A549 (cell line): Measurements from ENCODE around the gene TTLL1. TPM values are rescaled to one million over a fixed set of nuclear protein-coding genes. Genes with fewer than 3 reads are reported as not detected.

Experiments used
- ATAC-seq, 2 experiments: fragments of 200-7000 bp in 1 of 2; fragments of >200 bp in 1 of 2; cut with Nextera tagmentation in 1 of 2; cut with Tn5 transposase in 1 of 2; 3 replicates each; pipeline versions ENCODE4 v1.8.0 to v1.9.1; 2018 to 2020; ENCODE audit warnings: mild to moderate bottlenecking in 1 of 2, moderate library complexity in 1 of 2
- CTCF ChIA-PET: fragments of 300-600 bp; sonication (Branson Sonifier 250); formaldehyde crosslinking; extraction: SDS; loops from one replicate; lab custom pipeline; 2021; ENCODE audit warnings: antibody characterized with exemption, inconsistent platforms; lab: Yijun Ruan, JAX
- POLR2A ChIA-PET: fragments of 350-600 bp; formaldehyde crosslinking; extraction: SDS; loops from one replicate; lab custom pipeline; 2021; ENCODE audit warnings: antibody characterized with exemption, inconsistent platforms; lab: Yijun Ruan, JAX
- DNase-seq, 2 experiments: peaks; one replicate each; pipeline versions ENCODE4 v3.0.0 to v3.0.0-alpha.2; 2011 to 2016; ENCODE audit warnings: low read depth in 1 of 2, low spot score in 1 of 2
- FAIRE-seq: peaks from 2 replicates; lab custom pipeline; 2011; peaks lifted over from hg19 to GRCh38; lab: Jason Lieb, UNC
- H3K27ac ChIP-seq, 2 experiments: fragments of >200 bp; sonication (Bioruptor Twin); formaldehyde crosslinking; 3 replicates each; pipeline ENCODE4 v1.5.1; 2016 to 2017
- H3K4me1 ChIP-seq: fragments of >200 bp; sonication (Bioruptor Twin); formaldehyde crosslinking; 3 replicates; pipeline ENCODE4 v1.6.1; 2016
- H3K4me2 ChIP-seq: fragments of >200 bp; sonication (Bioruptor Twin); formaldehyde crosslinking; 3 replicates; pipeline ENCODE4 v1.6.1; 2016
- H3K4me3 ChIP-seq: fragments of >200 bp; sonication (Bioruptor Twin); formaldehyde crosslinking; 3 replicates; pipeline ENCODE4 v1.5.1; 2016
- H3K9me3 ChIP-seq: fragments of >200 bp; sonication (Bioruptor Twin); formaldehyde crosslinking; 3 replicates; pipeline ENCODE4 v1.6.1; 2016
- CBX2 ChIP-seq: fragments of 200-600 bp; sonication (generic); IDR thresholded peaks from 2 replicates; pipeline ENCODE4 v1.6.1; 2016; ENCODE audit warnings: low read depth, mild to moderate bottlenecking, borderline replicate concordance
- CHD2 ChIP-seq: fragments of 150-350 bp; IDR thresholded peaks from 2 replicates; pipeline ENCODE4 v1.6.1; 2014; ENCODE audit warnings: low read length; ENCODE audit not compliant: partially characterized antibody
- CHD4 ChIP-seq: fragments of 200-600 bp; sonication (generic); IDR thresholded peaks from 2 replicates; pipeline ENCODE4 v1.6.1; 2016; ENCODE audit warnings: antibody characterized with exemption, mild to moderate bottlenecking, borderline replicate concordance
- EHF ChIP-seq: fragments of 250-450 bp; sonication (Bioruptor Pico); IDR thresholded peaks from 2 replicates; pipeline ENCODE4 v1.5.0; 2020; ENCODE audit warnings: mild to moderate bottlenecking
- EP300 ChIP-seq, 2 experiments: fragments of >200 bp; sonication (Bioruptor Twin); formaldehyde crosslinking; IDR thresholded peaks; 2 replicates in 1 of 2; 3 replicates in 1 of 2; pipeline ENCODE4 v1.6.1; 2016 to 2017
- FOSB ChIP-seq: fragments of 250-450 bp; sonication (Bioruptor Pico); IDR thresholded peaks from 2 replicates; pipeline ENCODE4 v1.5.0; 2020; ENCODE audit warnings: mild to moderate bottlenecking, moderate library complexity
- GATA3 ChIP-seq: IDR thresholded peaks from 2 replicates; pipeline ENCODE4 v1.6.1; 2012; ENCODE audit warnings: borderline replicate concordance
- HEYL ChIP-seq: fragments of 250-450 bp; sonication (Bioruptor Pico); IDR thresholded peaks from 2 replicates; pipeline ENCODE4 v1.8.0; 2021; ENCODE audit warnings: mild to moderate bottlenecking, moderate library complexity
- JUN ChIP-seq, 2 experiments: fragments of >200 bp; sonication (Bioruptor Twin); formaldehyde crosslinking; IDR thresholded peaks; 2 replicates in 1 of 2; 3 replicates in 1 of 2; pipeline ENCODE4 v1.6.1; 2016 to 2017
- JUNB ChIP-seq: fragments of >200 bp; sonication (Bioruptor Twin); formaldehyde crosslinking; IDR thresholded peaks from 2 replicates; pipeline ENCODE4 v1.6.1; 2016
- KDM1A ChIP-seq: fragments of 200-600 bp; sonication (generic); IDR thresholded peaks from 2 replicates; pipeline ENCODE4 v1.6.1; 2016; ENCODE audit warnings: low read depth, mild to moderate bottlenecking
- MAZ ChIP-seq: fragments of 150-350 bp; IDR thresholded peaks from 2 replicates; pipeline ENCODE4 v1.6.1; 2014; ENCODE audit warnings: antibody characterized with exemption, low read depth, low read length, borderline replicate concordance
- PHF8 ChIP-seq: fragments of 200-600 bp; sonication (generic); IDR thresholded peaks from 2 replicates; pipeline ENCODE4 v1.6.1; 2016; ENCODE audit warnings: low read depth, mild to moderate bottlenecking, antibody characterized with exemption, moderate library complexity, borderline replicate concordance
- POLR2AphosphoS2 ChIP-seq: conservative IDR thresholded peaks from 2 replicates; pipeline ENCODE4 v1.6.1; 2012; ENCODE audit warnings: low read length, improper control_type of control experiment, inconsistent platforms
- RAD21 ChIP-seq, 2 experiments: fragments of >200 bp in 1 of 2; sonication (Bioruptor Twin) in 1 of 2; formaldehyde crosslinking in 1 of 2; IDR thresholded peaks in 1 of 2; conservative IDR thresholded peaks in 1 of 2; 2 replicates in 1 of 2; 3 replicates in 1 of 2; pipeline ENCODE4 v1.6.1; 2012 to 2018; ENCODE audit warnings: inconsistent platforms in 1 of 2
- RCOR1 ChIP-seq: fragments of 150-350 bp; IDR thresholded peaks from 2 replicates; pipeline ENCODE4 v1.6.1; 2014; ENCODE audit warnings: antibody characterized with exemption, low read length, low read depth
- ZC3H11A ChIP-seq: fragments of 450-650 bp; IDR thresholded peaks from 2 replicates; pipeline ENCODE4 v1.6.1; 2014; ENCODE audit warnings: antibody characterized with exemption, mild to moderate bottlenecking
- WGBS: methylation state at CpG from one replicate; pipeline ENCODE4 v1.1.6; 2017; ENCODE audit errors: missing lambda C conversion rate; 5-methylcytosine and 5-hydroxymethylcytosine counted together
- polyA plus RNA-seq, 4 experiments: library from polyadenylated mRNA; depleted of rRNA in 3 of 4; stranded (reverse); fragments of >200 nt; fragmentation: RNase III in 1 of 4; extraction: RNeasy Plus Mini Kit Qiagen cat#74134 plus additional on column Dnase treatment in 1 of 4; gene quantifications; 2 replicates in 3 of 4; 3 replicates in 1 of 4; pipeline ENCODE4 v1.2.3, GENCODE V29; 2011 to 2017
- TF ChIP-seq, protein P1 (sequence below): fragments of 250-450 bp; sonication (Bioruptor Pico); IDR thresholded peaks from 2 replicates; pipeline ENCODE4 v1.5.0; 2020; ENCODE audit warnings: low read depth, mild to moderate bottlenecking, moderate library complexity
- TF ChIP-seq, protein P2 (sequence below): IDR thresholded peaks from 2 replicates; pipeline ENCODE4 v1.6.1; 2012

The TTLL1 gene
- polyA plus RNA-seq, 2 of the 4 experiments (the other 2 are of a cell fraction) = 2.3 to 5.0 TPM

DNA sequence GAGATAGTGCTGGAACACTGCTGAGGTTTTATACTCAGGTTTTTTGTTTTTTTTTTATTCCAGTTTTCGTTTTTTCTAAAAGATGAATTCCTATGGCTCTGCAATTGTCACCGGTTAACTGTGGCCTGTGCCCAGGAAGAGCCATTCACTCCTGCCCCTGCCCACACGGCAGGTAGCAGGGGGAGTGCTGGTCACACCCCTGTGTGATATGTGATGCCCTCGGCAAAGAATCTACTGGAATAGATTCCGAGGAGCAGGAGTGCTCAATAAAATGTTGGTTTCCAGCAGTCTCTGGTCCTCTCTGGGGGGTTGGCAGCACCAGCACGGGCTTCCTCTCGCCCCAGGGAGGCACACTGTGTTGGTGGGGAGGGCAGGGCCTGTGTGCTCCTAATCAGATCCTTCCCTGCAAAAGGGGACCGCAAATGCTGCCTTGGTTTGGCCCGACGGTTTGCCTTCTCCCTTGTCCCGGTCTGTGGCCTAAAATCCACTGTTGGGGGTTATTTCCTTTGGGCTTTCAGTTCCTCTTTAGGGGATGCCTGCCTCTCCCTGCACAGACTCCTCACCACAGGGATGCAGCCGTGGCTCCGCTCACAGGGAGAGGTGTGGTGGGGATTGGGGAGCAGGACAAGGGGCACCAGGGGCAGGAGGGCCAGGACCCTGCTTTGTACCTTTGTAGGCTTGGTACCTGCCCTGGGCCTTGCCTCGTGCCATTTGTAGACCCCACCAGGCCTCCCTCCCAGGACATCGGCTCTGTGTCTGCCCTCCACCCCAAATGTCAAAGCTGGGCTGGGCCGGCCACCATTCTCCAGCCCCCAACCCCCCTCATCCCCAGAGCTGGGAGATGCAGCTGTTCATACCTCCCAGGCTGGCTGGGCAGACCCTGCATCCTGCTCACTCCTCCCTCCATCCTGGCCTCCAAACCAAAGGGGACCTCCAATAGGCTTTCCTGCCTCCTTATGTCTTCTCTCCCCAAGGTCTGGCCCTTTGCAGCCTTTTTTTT is 40.5 kb upstream of the TTLL1 start:
- WGBS = 70% methylated on average over 14 of the region's 16 CpGs
- H3K9me3 ChIP-seq = no peaks in the 10 kb centered on the region
- TF ChIP-seq POLR2AphosphoS2 (no peak), PHF8 (no peak), EHF (no peak), RCOR1 (no peak)
- TF ChIP-seq, protein P1, sequence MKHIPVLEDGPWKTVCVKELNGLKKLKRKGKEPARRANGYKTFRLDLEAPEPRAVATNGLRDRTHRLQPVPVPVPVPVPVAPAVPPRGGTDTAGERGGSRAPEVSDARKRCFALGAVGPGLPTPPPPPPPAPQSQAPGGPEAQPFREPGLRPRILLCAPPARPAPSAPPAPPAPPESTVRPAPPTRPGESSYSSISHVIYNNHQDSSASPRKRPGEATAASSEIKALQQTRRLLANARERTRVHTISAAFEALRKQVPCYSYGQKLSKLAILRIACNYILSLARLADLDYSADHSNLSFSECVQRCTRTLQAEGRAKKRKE (CRISPR knock-in tag) = no peak
- TF ChIP-seq, all 56 proteins: peak for 0
- CTCF ChIA-PET = interaction anchor here (0.6 to 1.6 kb wide), 2 partner anchors 16 to 509 kb away, joined by 3 read pairs; no protein-coding TSS in a partner anchor
- no peak for DNase-seq
- Histone ChIP-seq H3K4me3 (no peak overlapping the region), H3K4me2 (no peak overlapping the region), H3K27ac (no peak overlapping the region), H3K4me1 (peaks cover 22% of the 10 kb centered on the region)
- POLR2A ChIA-PET = interaction anchor here (0.7 kb wide), 1 partner anchor 697 kb away, joined by 3 read pairs; no protein-coding TSS in a partner anchor
- FAIRE-seq = no peak
- ATAC-seq = no peak

DNA sequence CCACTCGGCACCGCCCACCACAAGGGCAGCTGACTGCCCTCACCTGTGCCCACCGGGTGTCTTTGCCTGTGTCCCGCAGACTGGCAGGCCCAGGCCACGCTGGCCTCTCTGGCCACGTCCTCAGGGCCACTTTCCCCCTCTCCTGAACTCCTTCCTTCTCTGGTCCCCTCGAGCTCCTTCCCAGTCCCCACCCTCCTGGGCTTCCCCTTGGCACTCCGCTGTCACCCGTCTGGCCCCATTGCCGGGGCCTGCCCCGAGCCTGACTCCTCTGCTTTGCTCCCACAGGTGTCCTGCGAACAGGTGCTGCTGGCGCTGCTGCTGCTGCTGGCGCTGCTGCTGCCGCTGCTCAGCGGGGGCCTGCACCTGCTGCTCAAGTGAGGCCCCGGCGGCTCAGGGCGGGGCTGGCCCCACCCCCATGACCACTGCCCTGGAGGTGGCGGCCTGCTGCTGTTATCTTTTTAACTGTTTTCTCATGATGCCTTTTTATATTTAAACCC is 39.8 kb upstream of the TTLL1 start:
- no peak overlapping the region for H3K4me2 ChIP-seq
- peaks cover 22% of the 10 kb centered on the region for H3K4me1 ChIP-seq
- ChIA-PET CTCF (interaction anchor here (1.6 kb wide), 1 partner anchor 508 kb away, joined by 3 read pairs; no protein-coding TSS in a partner anchor), POLR2A (no interaction called here)
- no peak overlapping the region for H3K4me3 ChIP-seq
- H3K9me3 ChIP-seq = no peaks in the 10 kb centered on the region
- no peak overlapping the region for H3K27ac ChIP-seq
- TF ChIP-seq JUN (IDR thresholded peaks at IDR 0.05) = no peak
- TF ChIP-seq CHD2 = no peak
- no peak for TF ChIP-seq CBX2
- no peak for TF ChIP-seq KDM1A
- TF ChIP-seq JUNB = no peak
- no peak for TF ChIP-seq MAZ
- TF ChIP-seq, protein P1 (CRISPR knock-in tag) = no peak
- TF ChIP-seq, protein P2, sequence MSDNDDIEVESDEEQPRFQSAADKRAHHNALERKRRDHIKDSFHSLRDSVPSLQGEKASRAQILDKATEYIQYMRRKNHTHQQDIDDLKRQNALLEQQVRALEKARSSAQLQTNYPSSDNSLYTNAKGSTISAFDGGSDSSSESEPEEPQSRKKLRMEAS = no peak
- no peak for TF ChIP-seq FOSB (CRISPR knock-in tag)
- WGBS = 69% methylated on average over 13 of the region's 20 CpGs
- FAIRE-seq (no peak), DNase-seq (no peak), ATAC-seq (no peak)

DNA sequence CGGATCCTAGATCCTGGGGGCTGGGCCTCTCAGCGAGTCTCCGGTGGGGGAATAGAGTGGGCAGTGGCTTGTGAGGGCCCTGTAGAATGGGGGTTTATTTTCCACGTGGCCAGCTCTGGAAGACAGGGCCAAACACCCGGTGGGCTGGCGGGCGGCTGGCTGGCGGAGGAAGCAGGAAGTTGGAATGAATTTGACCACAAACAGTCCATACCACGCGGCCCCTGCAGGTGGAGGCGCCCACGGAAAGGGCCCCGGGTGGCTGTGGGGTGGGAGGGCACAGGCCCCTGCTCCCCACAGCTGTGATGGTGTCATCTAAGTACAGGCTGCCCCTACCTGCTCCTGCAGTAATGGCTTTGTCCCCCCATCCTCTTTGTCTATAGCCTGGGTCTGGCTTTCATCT is 38.9 kb upstream of the TTLL1 start:
- no peak overlapping the region; a peak in 1 of 6 replicates for H3K27ac ChIP-seq
- no peak overlapping the region for H3K4me3 ChIP-seq
- TF ChIP-seq KDM1A (no peak), RAD21 (conservative IDR thresholded peaks at IDR 0.05 in 1 of 2, IDR thresholded peaks at IDR 0.05 in 1 of 2) (no peak), CHD4 (no peak), ZC3H11A (no peak), HEYL (CRISPR knock-in tag) (no peak), GATA3 (no peak), EP300 (IDR thresholded peaks at IDR 0.05) (no peak)
- TF ChIP-seq, protein P1 (CRISPR knock-in tag) = no peak
- TF ChIP-seq, all 56 proteins: peak for 0
- Histone ChIP-seq H3K4me2 (no peak overlapping the region), H3K9me3 (no peaks in the 10 kb centered on the region), H3K4me1 (peaks cover 22% of the 10 kb centered on the region)
- WGBS = 87% methylated on average over 10 of the region's 13 CpGs
- POLR2A ChIA-PET = interaction anchor here (0.9 kb wide), 1 partner anchor 23 kb away, joined by 4 read pairs; the partner anchor contains the start of gene TSPO
- DNase-seq (no peak), FAIRE-seq (no peak), ATAC-seq (no peak)
- CTCF ChIA-PET = interaction anchor here (0.6 to 2.5 kb wide), 5 partner anchors 8 to 507 kb away, joined by 3 to 11 read pairs (median 3); no protein-coding TSS in a partner anchor
